Activated T-helper 2 cell treated with anti-CD3 and anti-CD28 coated beads, Interferon-gamma antibody, Interleukin-2, Interleukin-4, amounts not matched to agents 10 μg/mL and 5 μg/mL and 100 μg/mL, durations not matched to agents 14 hours and 24 hours and 36 hours (primary cell): ENCODE measurements around the gene OXER1. TPM values are rescaled to one million over a fixed set of nuclear protein-coding genes. Genes with fewer than 3 reads are reported as not detected.
"Not testable (repeated sequence)": the region's sequence is repeated elsewhere in the genome, so short reads cannot be mapped to it uniquely, and the experiment has no call there.

Source experiments
- DNase-seq: peaks from one replicate; pipeline ENCODE4 v3.0.0; 2021; ENCODE audit warnings: low spot score
- H3K27ac Mint-ChIP-seq: one replicate; pipeline ENCODE4 v1.8.0; 2021; ENCODE audit warnings: mixed read lengths
- H3K27me3 Mint-ChIP-seq: one replicate; pipeline ENCODE4 v1.8.0; 2021; ENCODE audit warnings: low read depth, mixed read lengths
- H3K36me3 Mint-ChIP-seq: one replicate; pipeline ENCODE4 v1.8.0; 2021; ENCODE audit warnings: low read depth, mixed read lengths
- H3K4me1 Mint-ChIP-seq: one replicate; pipeline ENCODE4 v1.8.0; 2021; ENCODE audit warnings: low read depth, mixed read lengths
- H3K4me3 Mint-ChIP-seq: one replicate; pipeline ENCODE4 v1.8.0; 2021; ENCODE audit warnings: low read depth, mild to moderate bottlenecking, moderate library complexity, mixed read lengths
- H3K9me3 Mint-ChIP-seq: one replicate; pipeline ENCODE4 v1.8.0; 2021; ENCODE audit warnings: mixed read lengths
- intact Hi-C: fragments of 100-400 bp; cut with micrococcal nuclease; formaldehyde crosslinking; loops from one replicate; pipeline ENCODE4 v1.15.1; 2023
- total RNA-seq: library from RNA; stranded (reverse); gene quantifications from 2 replicates; pipeline ENCODE4 v1.2.3, GENCODE V29; 2022

The OXER1 gene
- total RNA-seq, 1 donor from 2014 or later = 1.3 TPM

DNA sequence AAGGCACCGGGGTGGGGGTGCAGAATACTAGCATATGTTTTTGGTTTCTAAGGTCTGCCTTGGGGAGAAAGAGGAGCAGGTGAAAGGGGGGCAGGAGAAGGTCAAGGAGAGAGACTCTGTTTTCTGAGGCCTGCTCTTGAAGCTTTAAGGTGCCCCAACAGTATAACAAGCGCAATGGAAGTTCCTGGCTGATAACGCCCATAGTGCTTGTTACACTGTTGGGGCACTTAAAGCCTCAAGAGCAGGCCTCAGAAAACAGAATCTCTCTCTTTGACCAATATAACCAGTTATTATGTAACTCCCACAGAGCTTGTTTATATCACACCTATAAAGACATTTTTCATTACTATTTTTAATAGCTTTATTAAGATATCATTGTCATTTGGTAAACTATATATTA, 16.5 kb downstream of the OXER1 start:
- Mint-ChIP-seq H3K4me3 (no peak overlapping the region), H3K4me1 (peaks cover 7% of the 10 kb centered on the region), H3K27ac (no peak overlapping the region), H3K9me3 (no peaks in the 10 kb centered on the region), H3K36me3 (peaks cover 8% of the 10 kb centered on the region), H3K27me3 (no peaks in the 10 kb centered on the region)
- DNase-seq = no peak
- intact Hi-C loops = no loop called here

GRCh38 chr2:42744545-42745082, 19.3 kb downstream of the OXER1 start:
- H3K4me3 Mint-ChIP-seq = no peak overlapping the region
- H3K27ac Mint-ChIP-seq = no peak overlapping the region
- peaks cover 4% of the 10 kb centered on the region for H3K9me3 Mint-ChIP-seq
- peaks cover 11% of the 10 kb centered on the region for H3K4me1 Mint-ChIP-seq
- no peak for DNase-seq
- intact Hi-C loops = no loop called here
- no peaks in the 10 kb centered on the region for H3K27me3 Mint-ChIP-seq
- H3K36me3 Mint-ChIP-seq = peaks cover 17% of the 10 kb centered on the region

DNA sequence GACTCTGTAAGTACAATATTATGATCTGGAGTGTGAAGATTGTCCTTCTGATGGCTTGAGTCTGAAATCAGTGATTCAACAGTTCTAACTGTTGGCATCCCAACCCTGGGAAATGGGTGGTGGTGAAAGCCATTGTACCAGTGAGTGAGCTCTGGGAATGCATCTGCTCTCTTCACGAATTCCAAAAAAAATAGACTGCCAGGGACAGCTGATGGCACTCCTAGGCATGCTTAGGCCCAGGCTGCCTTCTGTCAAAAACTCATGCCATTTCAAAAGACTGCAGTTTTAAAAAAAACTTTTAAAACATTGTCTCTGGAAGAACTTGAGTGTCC, 20.3 kb downstream of the OXER1 start:
- intact Hi-C loops = no loop called here
- Mint-ChIP-seq H3K4me1 (peaks cover 11% of the 10 kb centered on the region), H3K4me3 (no peak overlapping the region), H3K36me3 (peaks cover 24% of the 10 kb centered on the region), H3K27ac (no peak overlapping the region), H3K27me3 (no peaks in the 10 kb centered on the region), H3K9me3 (peaks cover 12% of the 10 kb centered on the region)
- no peak for DNase-seq

GRCh38 chr2:42742740-42743658, 20.9 kb downstream of the OXER1 start:
- Mint-ChIP-seq H3K9me3 (peaks cover 12% of the 10 kb centered on the region), H3K4me3 (no peak overlapping the region), H3K27ac (no peak overlapping the region), H3K4me1 (peaks cover 11% of the 10 kb centered on the region), H3K27me3 (no peaks in the 10 kb centered on the region), H3K36me3 (peaks cover 30% of the 10 kb centered on the region)
- DNase-seq = no peak
- intact Hi-C loops = no loop called here

GRCh38 chr2:42741140-42741539, 22.8 kb downstream of the OXER1 start:
- Mint-ChIP-seq H3K9me3 (peaks cover 17% of the 10 kb centered on the region), H3K36me3 (peaks cover 47% of the 10 kb centered on the region), H3K4me1 (peaks cover 11% of the 10 kb centered on the region), H3K27me3 (no peaks in the 10 kb centered on the region), H3K4me3 (no peak overlapping the region), H3K27ac (peak overlapping the region; percentile 39)
- intact Hi-C loops = no loop called here
- no peak for DNase-seq

- Mint-ChIP-seq H3K4me1 (peaks cover 11% of the 10 kb centered on the region), H3K27me3 (no peaks in the 10 kb centered on the region), H3K27ac (no peak overlapping the region), H3K36me3 (peaks cover 81% of the 10 kb centered on the region), H3K4me3 (no peak overlapping the region), H3K9me3 (peaks cover 45% of the 10 kb centered on the region)
- intact Hi-C loops = no loop called here
- no peak for DNase-seq
Measured at GRCh38 chr2:42736598-42737322, 27.2 kb downstream of the OXER1 start.

GRCh38 chr2:42733852-42734251, 30.1 kb downstream of the OXER1 start:
- intact Hi-C loops = no loop called here
- no peaks in the 10 kb centered on the region for H3K4me1 Mint-ChIP-seq
- peaks cover 51% of the 10 kb centered on the region for H3K9me3 Mint-ChIP-seq
- peaks cover 90% of the 10 kb centered on the region for H3K36me3 Mint-ChIP-seq
- H3K27ac Mint-ChIP-seq = no peak overlapping the region
- no peak overlapping the region for H3K4me3 Mint-ChIP-seq
- no peak for DNase-seq
- no peaks in the 10 kb centered on the region for H3K27me3 Mint-ChIP-seq

DNA sequence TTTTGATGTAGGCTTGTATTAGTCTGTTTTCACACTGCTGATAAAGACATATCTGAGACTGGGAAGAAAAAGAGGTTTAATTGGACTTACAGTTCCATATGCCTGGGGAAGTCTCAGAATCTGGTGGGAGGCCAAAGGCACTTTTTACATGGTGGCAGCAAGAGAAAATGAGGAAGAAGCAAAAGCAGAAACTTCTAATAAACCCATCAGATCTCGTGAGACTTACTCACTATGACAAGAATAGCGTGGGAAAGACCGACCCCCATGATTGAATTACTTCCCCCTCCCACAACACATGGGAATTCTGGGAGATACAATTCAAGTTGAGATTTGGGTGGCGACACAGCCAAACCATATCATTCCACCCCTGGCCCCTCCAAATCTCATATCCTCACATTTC, 32.6 kb downstream of the OXER1 start:
- H3K4me3 Mint-ChIP-seq, H3K4me1 Mint-ChIP-seq, H3K27ac Mint-ChIP-seq, intact Hi-C loops, DNase-seq, H3K27me3 Mint-ChIP-seq: not testable (repeated sequence)
- H3K36me3 Mint-ChIP-seq = peaks cover 73% of the 10 kb centered on the region
- peaks cover 47% of the 10 kb centered on the region for H3K9me3 Mint-ChIP-seq

DNA sequence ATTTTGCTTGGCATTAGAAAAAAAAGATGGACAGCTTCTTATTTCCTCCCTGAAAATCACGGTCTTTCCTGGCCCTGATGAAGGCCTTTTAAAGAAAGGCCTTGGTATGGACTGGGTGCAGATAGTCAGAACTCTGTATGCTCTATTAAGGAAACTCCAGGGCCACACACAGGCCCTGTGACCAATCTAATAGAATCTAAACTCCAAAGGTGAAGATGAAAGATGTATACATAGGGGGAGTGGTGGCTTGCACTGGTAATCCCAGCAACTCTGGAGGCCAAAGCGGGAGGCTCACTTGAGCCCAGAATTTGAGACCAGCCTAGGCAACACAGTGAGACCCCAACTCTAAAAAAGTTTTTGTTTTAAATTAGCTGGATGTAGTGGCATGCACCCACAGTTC, 37.3 kb downstream of the OXER1 start:
- intact Hi-C loops = no loop called here
- Mint-ChIP-seq H3K9me3 (peaks cover 17% of the 10 kb centered on the region), H3K27me3 (no peaks in the 10 kb centered on the region), H3K36me3 (peaks cover 38% of the 10 kb centered on the region), H3K4me3 (no peak overlapping the region), H3K27ac (no peak overlapping the region), H3K4me1 (peaks cover 18% of the 10 kb centered on the region)
- DNase-seq = no peak

GRCh38 chr2:42725657-42726056, 38.3 kb downstream of the OXER1 start:
- DNase-seq = no peak
- Mint-ChIP-seq H3K27me3 (no peaks in the 10 kb centered on the region), H3K9me3 (peaks cover 11% of the 10 kb centered on the region), H3K4me3 (no peak overlapping the region), H3K4me1 (peaks cover 18% of the 10 kb centered on the region), H3K36me3 (peaks cover 31% of the 10 kb centered on the region), H3K27ac (no peak overlapping the region)
- intact Hi-C loops = no loop called here

DNA sequence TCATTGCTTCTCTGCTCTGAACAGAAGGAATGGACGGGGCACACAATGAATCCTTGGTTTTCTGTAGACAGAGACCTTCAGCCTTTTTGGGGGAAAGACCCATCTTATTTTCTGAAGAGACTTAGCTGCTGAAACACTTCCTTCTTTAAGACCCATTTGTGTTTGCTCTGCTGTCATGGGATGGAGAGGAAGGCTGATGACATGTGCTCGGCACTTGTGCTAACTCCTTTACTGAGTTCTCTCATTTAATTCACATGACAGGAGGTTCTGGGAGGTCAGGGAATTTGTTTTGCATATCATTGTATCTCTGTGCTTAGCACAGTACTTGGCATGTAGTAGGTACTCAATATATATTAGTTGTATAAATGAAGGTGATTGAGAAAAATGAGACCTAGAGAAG, 39.0 kb downstream of the OXER1 start:
- Mint-ChIP-seq H3K27me3 (no peaks in the 10 kb centered on the region), H3K27ac (no peak overlapping the region), H3K36me3 (peaks cover 24% of the 10 kb centered on the region), H3K4me3 (no peak overlapping the region), H3K4me1 (peaks cover 18% of the 10 kb centered on the region), H3K9me3 (peaks cover 5% of the 10 kb centered on the region)
- no peak for DNase-seq
- intact Hi-C loops = no loop called here

DNA sequence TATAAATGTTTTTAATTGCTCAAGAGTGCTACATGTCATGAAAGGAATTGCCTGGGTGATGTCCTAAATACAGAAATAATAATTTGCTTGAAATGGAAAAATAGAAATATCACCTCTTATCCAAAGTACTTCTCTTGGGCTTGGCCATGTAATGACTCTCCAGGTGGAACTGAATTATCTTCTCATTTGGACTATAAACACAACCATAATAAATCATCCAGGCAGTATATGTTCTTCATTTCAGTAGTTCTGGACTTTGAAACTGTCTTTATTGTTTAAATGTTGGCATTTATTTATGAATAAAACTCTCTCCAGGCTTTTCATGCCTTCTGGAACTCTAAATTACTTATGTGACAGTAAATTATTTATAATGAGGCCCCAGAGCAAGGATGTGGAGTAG, 40.5 kb downstream of the OXER1 start:
- peaks cover 15% of the 10 kb centered on the region for H3K36me3 Mint-ChIP-seq
- H3K27me3 Mint-ChIP-seq = no peaks in the 10 kb centered on the region
- intact Hi-C loops = no loop called here
- no peak overlapping the region for H3K27ac Mint-ChIP-seq
- H3K9me3 Mint-ChIP-seq = no peaks in the 10 kb centered on the region
- H3K4me3 Mint-ChIP-seq = no peak overlapping the region
- no peak for DNase-seq
- H3K4me1 Mint-ChIP-seq = peaks cover 18% of the 10 kb centered on the region
